Hepatocyte (in vitro differentiated cells): Measurements from ENCODE around the gene GLRX3. TPM values are rescaled to one million over a fixed set of nuclear protein-coding genes. Genes with fewer than 3 reads are reported as not detected.

Experiments
- DNase-seq: peaks from one replicate; pipeline ENCODE4 v3.0.0-alpha.2; 2016; ENCODE audit warnings: low spot score
- H2AFZ ChIP-seq: fragments of 200-600 bp; sonication (generic); 2 replicates; pipeline ENCODE4 v1.6.0; 2016; ENCODE audit warnings: antibody characterized with exemption, mild to moderate bottlenecking
- H3K27ac ChIP-seq: fragments of 200-600 bp; sonication (generic); 2 replicates; pipeline ENCODE4 v1.5.1; 2016; ENCODE audit warnings: mild to moderate bottlenecking
- H3K27me3 ChIP-seq: fragments of 200-600 bp; sonication (generic); 2 replicates; pipeline ENCODE4 v1.6.1; 2016
- H3K36me3 ChIP-seq: fragments of 200-600 bp; sonication (generic); replicated peaks from 2 replicates; pipeline ENCODE4 v1.5.1; 2016; ENCODE audit warnings: low read depth; ENCODE audit not compliant: insufficient read depth
- H3K4me1 ChIP-seq: fragments of 200-600 bp; sonication (generic); 2 replicates; pipeline ENCODE4 v1.5.1; 2016; ENCODE audit warnings: mild to moderate bottlenecking, moderate library complexity; ENCODE audit not compliant: insufficient read depth
- H3K4me2 ChIP-seq: fragments of 200-600 bp; sonication (generic); 2 replicates; pipeline ENCODE4 v1.6.0; 2016
- H3K4me3 ChIP-seq: fragments of 200-600 bp; sonication (generic); 2 replicates; pipeline ENCODE4 v1.5.1; 2016; ENCODE audit warnings: mild to moderate bottlenecking
- H3K79me2 ChIP-seq: fragments of 200-600 bp; sonication (generic); 2 replicates; pipeline ENCODE4 v1.6.0; 2017; ENCODE audit warnings: mild to moderate bottlenecking
- H3K9me2 ChIP-seq: fragments of 200-600 bp; sonication (generic); replicated peaks from 2 replicates; pipeline ENCODE4 v1.6.0; 2017; ENCODE audit warnings: mild to moderate bottlenecking; ENCODE audit not compliant: insufficient read depth
- H3K9me3 ChIP-seq: fragments of 200-600 bp; sonication (generic); 2 replicates; pipeline ENCODE4 v1.5.1; 2016; ENCODE audit warnings: low read depth, mild to moderate bottlenecking
- H4K20me1 ChIP-seq: fragments of 200-600 bp; sonication (generic); 2 replicates; pipeline ENCODE4 v1.6.0; 2016; ENCODE audit warnings: mild to moderate bottlenecking; ENCODE audit not compliant: insufficient read depth, poor library complexity, severe bottlenecking
- CTCF ChIP-seq: fragments of 200-600 bp; sonication (generic); IDR thresholded peaks from 2 replicates; pipeline ENCODE4 v1.5.1; 2016; ENCODE audit warnings: antibody characterized with exemption, mild to moderate bottlenecking; ENCODE audit not compliant: poor library complexity
- EZH2 ChIP-seq: fragments of 200-600 bp; sonication (generic); IDR thresholded peaks from 2 replicates; pipeline ENCODE4 v1.6.1; 2016; ENCODE audit warnings: antibody characterized with exemption, mild to moderate bottlenecking, borderline replicate concordance
- EZH2phosphoT487 ChIP-seq: fragments of 200-600 bp; sonication (generic); IDR thresholded peaks from one replicate; pipeline ENCODE4 v1.6.1; 2018; ENCODE audit warnings: antibody characterized with exemption, mild to moderate bottlenecking, low read depth, moderate library complexity; ENCODE audit not compliant: unreplicated experiment, severe bottlenecking
- WGBS: methylation state at CpG from one replicate; pipeline ENCODE4 v1.1.6; 2016; ENCODE audit warnings: low lambda C conversion rate; ENCODE audit errors: missing lambda C conversion rate; 5-methylcytosine and 5-hydroxymethylcytosine counted together
- polyA plus RNA-seq: library from polyadenylated mRNA; unstranded; fragments of >200 nt; fragmentation: Nextera tagmentation; extraction: Ambion mirVana; gene quantifications from 2 replicates; pipeline ENCODE4 v1.2.1, GENCODE V29; 2016
- total RNA-seq: library from RNA; depleted of rRNA; stranded (reverse); fragments of >200 nt; gene quantifications from 2 replicates; pipeline ENCODE4 v1.2.3, GENCODE V29; 2014

Gene GLRX3
- total and polyA plus RNA-seq, 2 experiments from 2014 or later = 90.6 to 100 TPM

GRCh38 chr10:130206216-130206737 is 70.1 kb downstream of the GLRX3 start:
- Histone ChIP-seq H2AFZ (no peak overlapping the region), H3K27me3 (no peaks in the 10 kb centered on the region), H3K79me2 (no peaks in the 10 kb centered on the region), H3K9me2 (no peaks in the 10 kb centered on the region), H3K27ac (no peak overlapping the region), H3K4me2 (no peak overlapping the region), H3K36me3 (no peaks in the 10 kb centered on the region), H4K20me1 (no peaks in the 10 kb centered on the region), H3K4me3 (no peak overlapping the region), H3K4me1 (peaks cover 4% of the 10 kb centered on the region), H3K9me3 (no peaks in the 10 kb centered on the region)
- 83% methylated on average over 14 of the region's 14 CpGs for WGBS
- TF ChIP-seq EZH2phosphoT487 (no peak), EZH2 (no peak), CTCF (no peak)
- no peak for DNase-seq

GRCh38 chr10:130207205-130207604 is 71.0 kb downstream of the GLRX3 start:
- Histone ChIP-seq H4K20me1 (no peaks in the 10 kb centered on the region), H2AFZ (no peak overlapping the region), H3K9me3 (no peaks in the 10 kb centered on the region), H3K27ac (no peak overlapping the region), H3K4me2 (no peak overlapping the region), H3K4me1 (peaks cover 10% of the 10 kb centered on the region), H3K79me2 (no peaks in the 10 kb centered on the region), H3K27me3 (no peaks in the 10 kb centered on the region), H3K9me2 (no peaks in the 10 kb centered on the region), H3K36me3 (no peaks in the 10 kb centered on the region), H3K4me3 (no peak overlapping the region)
- TF ChIP-seq CTCF (no peak), EZH2 (no peak), EZH2phosphoT487 (no peak)
- WGBS = 86% methylated on average over 3 of the region's 3 CpGs
- no peak for DNase-seq

DNA sequence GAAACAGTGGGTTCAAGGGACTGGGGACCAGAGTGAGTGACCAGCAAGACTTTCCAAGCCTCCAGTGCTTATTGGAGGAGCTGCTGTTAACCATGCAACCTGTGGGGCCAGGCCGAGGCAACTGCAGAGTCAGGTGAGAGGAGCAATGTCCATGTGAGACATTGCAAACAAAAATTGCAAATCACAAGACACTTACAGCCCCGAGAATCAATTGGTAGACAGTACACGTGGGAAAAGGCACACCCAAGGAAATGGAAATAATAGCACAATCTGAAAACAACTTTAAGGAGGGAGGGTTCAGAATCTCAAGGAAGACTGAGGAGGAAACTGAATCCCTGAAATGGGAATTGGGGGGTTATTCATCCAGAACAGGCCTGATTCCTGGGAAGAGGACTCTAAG is 72.6 kb downstream of the GLRX3 start:
- TF ChIP-seq EZH2 = no peak
- TF ChIP-seq CTCF = no peak
- no peak for TF ChIP-seq EZH2phosphoT487
- Histone ChIP-seq H3K36me3 (no peaks in the 10 kb centered on the region), H3K9me3 (no peaks in the 10 kb centered on the region), H2AFZ (no peak overlapping the region), H3K4me2 (no peak overlapping the region), H3K4me1 (peaks cover 23% of the 10 kb centered on the region), H3K9me2 (no peaks in the 10 kb centered on the region), H3K27me3 (no peaks in the 10 kb centered on the region), H3K4me3 (no peak overlapping the region), H3K79me2 (no peaks in the 10 kb centered on the region), H3K27ac (no peak overlapping the region), H4K20me1 (no peaks in the 10 kb centered on the region)
- WGBS = 49% methylated on average over 3 of the region's 3 CpGs
- no peak for DNase-seq
